ENCODE data around the gene ABR.

Gene ABR

DNA sequence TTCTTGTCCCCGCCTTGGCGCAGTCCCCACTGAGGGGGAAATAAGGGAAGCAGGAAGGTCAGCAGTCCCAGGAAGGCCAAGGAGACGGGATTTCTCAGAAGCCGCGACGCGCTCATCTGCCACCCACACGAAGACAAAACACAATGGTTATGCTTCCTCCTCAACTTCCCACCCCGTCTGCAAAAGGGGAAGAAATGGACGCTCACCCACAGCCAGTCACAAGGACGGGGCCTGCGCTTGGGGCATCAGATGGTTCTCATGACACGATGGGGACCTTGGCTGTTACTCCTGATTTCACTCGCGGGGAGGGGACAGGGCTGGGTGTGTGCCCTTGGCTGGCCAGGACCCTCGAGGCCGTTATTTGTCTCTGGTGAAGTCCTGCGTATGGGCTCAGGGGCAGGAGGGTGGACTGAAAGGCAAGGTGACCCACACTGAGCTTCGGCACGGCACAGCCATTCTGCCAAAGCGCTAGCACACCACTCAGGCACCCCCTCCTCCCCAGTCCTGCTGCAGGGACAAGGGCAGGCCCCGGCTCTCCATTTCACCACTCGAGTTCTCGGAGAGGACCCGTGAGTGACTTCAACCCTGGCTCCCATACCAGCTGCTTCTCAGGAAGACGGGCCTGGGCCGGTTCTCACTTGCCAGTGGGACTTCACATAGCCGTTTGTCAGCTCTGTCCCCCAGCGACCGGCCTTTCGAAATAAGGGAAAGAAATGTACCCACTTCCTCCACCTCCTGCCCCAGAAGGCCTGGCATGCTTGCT lies 84.5 kb downstream of the ABR start:
- Histone ChIP-seq H3K27me3 (replicated peaks; ENCODE audit: control insufficient read depth, insufficient read depth, low read length) (no peaks in the 10 kb centered on the region), H3K9me3 (ENCODE audit: control insufficient read depth, low read length) (no peaks in the 10 kb centered on the region), H3K36me3 (ENCODE audit: control insufficient read depth, insufficient read depth, low read length, severe bottlenecking) (peaks cover 35% of the 10 kb centered on the region), H3K4me3 (ENCODE audit: low read length) (no peak overlapping the region), H3K9ac (ENCODE audit: low read length) (no peak overlapping the region), H3K4me1 (ENCODE audit: control insufficient read depth, insufficient read depth, low read length) (peaks cover 17% of the 10 kb centered on the region)
- DNase-seq (ENCODE audit: low read depth) = no peak

DNA sequence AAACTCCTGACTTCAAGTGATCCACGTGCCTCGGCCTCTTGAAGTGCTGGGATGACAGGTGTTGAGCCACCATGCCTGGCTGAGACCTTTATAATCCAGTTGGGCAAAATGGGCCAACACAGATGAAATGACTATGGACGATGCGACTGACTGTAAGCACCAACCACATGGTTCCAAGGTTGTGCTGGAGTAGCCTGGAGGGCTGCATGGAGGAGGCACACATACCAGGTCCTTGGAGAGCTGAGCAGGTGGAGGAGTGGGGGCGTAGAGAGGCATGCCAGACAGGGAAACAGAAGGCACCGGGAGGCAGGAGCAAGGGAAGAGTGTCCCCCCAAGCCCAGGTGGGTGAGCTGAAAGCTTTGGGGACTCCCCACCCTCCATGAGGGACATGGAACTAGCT lies 85.2 kb downstream of the ABR start:
- no peaks in the 10 kb centered on the region for H3K27me3 ChIP-seq (replicated peaks; ENCODE audit: control insufficient read depth, insufficient read depth, low read length)
- H3K4me1 ChIP-seq (ENCODE audit: control insufficient read depth, insufficient read depth, low read length) = peaks cover 22% of the 10 kb centered on the region
- H3K36me3 ChIP-seq (ENCODE audit: control insufficient read depth, insufficient read depth, low read length, severe bottlenecking) = peaks cover 35% of the 10 kb centered on the region
- no peak for DNase-seq (ENCODE audit: low read depth)
- H3K4me3 ChIP-seq (ENCODE audit: low read length) = no peak overlapping the region
- H3K9ac ChIP-seq (ENCODE audit: low read length) = no peak overlapping the region
- H3K9me3 ChIP-seq (ENCODE audit: control insufficient read depth, low read length) = no peaks in the 10 kb centered on the region

DNA sequence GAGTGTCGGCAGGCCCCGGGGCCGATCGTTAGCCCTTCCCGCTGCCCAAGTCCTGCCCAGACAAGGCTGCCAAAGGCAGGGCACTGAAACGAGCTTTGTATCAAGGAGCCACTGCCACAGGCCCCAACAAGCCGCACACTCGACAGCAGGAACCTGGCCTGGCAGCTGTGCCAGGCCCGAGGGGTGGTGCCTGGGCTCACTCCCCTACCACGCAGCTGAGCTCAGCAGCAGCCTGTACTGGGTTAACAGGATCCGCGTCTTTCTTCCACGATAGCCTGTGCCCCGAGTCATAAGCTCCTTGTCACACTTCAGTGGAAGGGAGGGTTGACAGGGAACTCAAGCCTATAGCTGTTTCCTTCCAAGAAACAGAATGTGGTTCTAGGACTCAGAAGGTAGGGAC lies 87.9 kb downstream of the ABR start:
- no peak overlapping the region for H3K9ac ChIP-seq (ENCODE audit: low read length)
- H3K4me1 ChIP-seq (ENCODE audit: control insufficient read depth, insufficient read depth, low read length) = peaks cover 13% of the 10 kb centered on the region
- no peaks in the 10 kb centered on the region for H3K27me3 ChIP-seq (replicated peaks; ENCODE audit: control insufficient read depth, insufficient read depth, low read length)
- H3K9me3 ChIP-seq (ENCODE audit: control insufficient read depth, low read length) = no peaks in the 10 kb centered on the region
- no peak overlapping the region for H3K4me3 ChIP-seq (ENCODE audit: low read length)
- DNase-seq (ENCODE audit: low read depth) = no peak
- peaks cover 37% of the 10 kb centered on the region for H3K36me3 ChIP-seq (ENCODE audit: control insufficient read depth, insufficient read depth, low read length, severe bottlenecking)

DNA sequence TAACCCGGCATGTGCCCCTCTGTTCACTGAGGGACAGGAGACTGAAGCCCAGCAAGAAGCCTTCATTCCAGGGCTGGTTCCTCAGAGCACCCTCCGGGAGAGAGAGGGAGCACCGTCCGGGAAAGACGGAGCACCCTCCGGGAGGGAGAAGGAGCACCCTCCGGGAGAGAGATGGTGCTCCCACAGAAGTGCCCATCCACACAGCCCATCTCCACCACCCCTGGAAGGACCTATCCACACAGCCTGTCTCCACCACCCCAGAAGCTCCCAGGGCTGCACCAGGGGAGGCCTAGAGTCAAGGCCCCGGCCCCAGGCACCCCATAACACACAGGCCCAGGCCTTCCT lies 88.6 kb downstream of the ABR start:
- Histone ChIP-seq H3K4me3 (ENCODE audit: low read length) (no peak overlapping the region), H3K36me3 (ENCODE audit: control insufficient read depth, insufficient read depth, low read length, severe bottlenecking) (peaks cover 37% of the 10 kb centered on the region), H3K9me3 (ENCODE audit: control insufficient read depth, low read length) (no peaks in the 10 kb centered on the region), H3K27me3 (replicated peaks; ENCODE audit: control insufficient read depth, insufficient read depth, low read length) (no peaks in the 10 kb centered on the region), H3K9ac (ENCODE audit: low read length) (no peak overlapping the region), H3K4me1 (ENCODE audit: control insufficient read depth, insufficient read depth, low read length) (peaks cover 13% of the 10 kb centered on the region)
- no peak for DNase-seq (ENCODE audit: low read depth)

DNA sequence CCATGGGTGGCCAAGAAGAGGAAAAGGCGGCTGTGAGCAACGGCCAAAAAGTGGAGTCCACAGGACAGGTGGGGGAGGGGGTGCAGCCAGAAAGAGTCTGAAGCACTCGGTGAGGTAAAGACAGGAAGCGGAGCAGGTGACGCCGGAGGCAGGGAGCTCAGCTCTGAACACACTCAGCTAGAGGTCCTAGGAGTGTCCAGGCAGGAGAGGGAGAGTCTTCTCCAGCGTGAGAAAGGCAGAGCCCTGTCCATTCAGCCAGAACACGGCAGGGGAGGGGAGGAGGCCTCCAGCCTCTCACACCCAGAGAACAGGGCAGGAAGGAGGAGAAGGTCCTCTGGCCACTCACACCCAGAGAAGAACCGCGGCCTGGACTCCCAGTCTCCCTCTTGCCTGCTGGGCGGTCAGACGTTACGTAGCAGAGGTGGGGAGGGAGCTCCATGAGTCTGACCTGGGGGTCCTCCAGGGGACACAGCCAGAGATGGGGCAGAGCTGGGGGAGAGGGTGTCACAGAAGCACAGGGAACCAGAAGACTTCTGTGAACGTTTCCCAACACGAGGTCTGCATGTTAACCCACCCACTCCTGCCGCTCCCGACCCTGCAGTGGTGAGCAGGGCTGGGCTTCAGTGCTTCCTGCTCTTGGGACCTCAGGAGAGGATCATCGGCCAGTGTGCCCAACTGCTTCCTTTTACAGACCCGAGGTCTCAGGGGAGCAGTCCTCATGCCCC lies 89.2 kb downstream of the ABR start:
- Histone ChIP-seq H3K27me3 (replicated peaks; ENCODE audit: control insufficient read depth, insufficient read depth, low read length) (no peaks in the 10 kb centered on the region), H3K36me3 (ENCODE audit: control insufficient read depth, insufficient read depth, low read length, severe bottlenecking) (peaks cover 39% of the 10 kb centered on the region), H3K4me1 (ENCODE audit: control insufficient read depth, insufficient read depth, low read length) (peaks cover 13% of the 10 kb centered on the region), H3K9ac (ENCODE audit: low read length) (no peak overlapping the region), H3K4me3 (ENCODE audit: low read length) (no peak overlapping the region), H3K9me3 (ENCODE audit: control insufficient read depth, low read length) (no peaks in the 10 kb centered on the region)
- DNase-seq (ENCODE audit: low read depth) = no peak

DNA sequence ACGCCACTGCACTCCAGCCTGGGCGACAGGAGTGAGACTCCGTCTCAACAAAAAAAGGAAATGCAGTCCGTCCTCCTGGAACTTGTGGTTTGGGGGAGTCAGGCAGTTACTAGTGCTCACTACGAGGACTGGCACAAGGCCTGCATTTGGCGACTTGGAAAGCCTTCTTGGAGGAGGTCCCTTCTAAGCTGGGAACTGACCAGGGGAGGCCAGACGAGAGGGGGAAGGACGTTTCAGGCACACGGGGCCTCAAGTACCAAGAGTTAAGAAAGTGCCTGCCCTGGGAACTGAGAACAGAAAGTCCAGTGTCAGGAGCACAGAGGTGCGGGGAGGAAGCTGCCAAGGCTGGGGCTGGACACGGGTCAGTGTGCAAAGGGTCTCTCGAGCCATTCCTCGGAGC lies 89.9 kb downstream of the ABR start:
- Histone ChIP-seq H3K36me3 (ENCODE audit: control insufficient read depth, insufficient read depth, low read length, severe bottlenecking) (peaks cover 38% of the 10 kb centered on the region), H3K27me3 (replicated peaks; ENCODE audit: control insufficient read depth, insufficient read depth, low read length) (no peaks in the 10 kb centered on the region), H3K9ac (ENCODE audit: low read length) (no peak overlapping the region), H3K9me3 (ENCODE audit: control insufficient read depth, low read length) (no peaks in the 10 kb centered on the region), H3K4me1 (ENCODE audit: control insufficient read depth, insufficient read depth, low read length) (peaks cover 11% of the 10 kb centered on the region), H3K4me3 (ENCODE audit: low read length) (no peak overlapping the region)
- no peak for DNase-seq (ENCODE audit: low read depth)

DNA sequence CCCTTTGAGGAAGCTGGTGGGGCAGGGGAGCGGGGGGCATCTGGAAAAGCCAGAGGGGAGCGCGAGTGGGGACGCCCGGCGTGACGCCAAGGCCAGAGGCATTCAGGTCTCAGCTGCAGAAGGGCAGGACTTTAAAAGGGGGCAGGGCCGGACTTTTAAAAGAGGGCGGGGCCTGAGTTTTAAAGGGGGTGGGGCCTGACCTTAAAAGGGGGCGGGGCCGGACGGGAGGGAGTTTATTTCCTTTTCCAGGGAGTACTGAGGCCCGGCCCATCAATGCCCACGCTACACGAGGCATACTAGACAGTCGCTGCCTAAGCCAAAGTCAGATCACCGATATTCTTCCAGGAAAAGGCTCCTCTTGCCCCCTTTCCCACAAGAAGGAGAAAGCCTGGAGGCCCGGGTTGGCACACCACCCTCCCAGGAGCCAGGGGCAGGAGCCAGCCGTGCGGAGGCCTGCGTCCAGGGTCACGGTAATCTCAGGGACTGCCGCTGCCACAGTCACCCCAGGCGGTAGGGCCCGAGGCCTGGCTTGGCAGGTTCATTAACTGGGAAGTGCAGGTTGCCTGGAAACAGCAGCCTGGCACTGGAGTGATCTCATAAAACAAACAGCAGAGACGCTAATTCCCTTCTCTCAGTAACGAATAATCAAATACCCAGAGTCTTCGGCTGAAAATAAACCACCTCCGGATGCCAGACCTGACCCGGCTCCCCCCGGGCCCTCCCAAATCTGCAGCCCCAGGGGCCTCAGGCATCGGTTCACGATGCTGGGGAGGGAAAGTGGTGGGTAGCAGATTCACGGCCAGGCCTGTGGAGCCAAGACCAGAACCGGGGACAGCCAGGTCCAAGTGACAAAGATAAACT lies 92.2 kb downstream of the ABR start:
- H3K9me3 ChIP-seq (ENCODE audit: control insufficient read depth, low read length) = no peaks in the 10 kb centered on the region
- peak; percentile 65 for DNase-seq (ENCODE audit: low read depth)
- H3K36me3 ChIP-seq (ENCODE audit: control insufficient read depth, insufficient read depth, low read length, severe bottlenecking) = peaks cover 34% of the 10 kb centered on the region
- no peak overlapping the region for H3K9ac ChIP-seq (ENCODE audit: low read length)
- H3K4me1 ChIP-seq (ENCODE audit: control insufficient read depth, insufficient read depth, low read length) = peaks cover 11% of the 10 kb centered on the region
- no peaks in the 10 kb centered on the region for H3K27me3 ChIP-seq (replicated peaks; ENCODE audit: control insufficient read depth, insufficient read depth, low read length)
- no peak overlapping the region for H3K4me3 ChIP-seq (ENCODE audit: low read length)

DNA sequence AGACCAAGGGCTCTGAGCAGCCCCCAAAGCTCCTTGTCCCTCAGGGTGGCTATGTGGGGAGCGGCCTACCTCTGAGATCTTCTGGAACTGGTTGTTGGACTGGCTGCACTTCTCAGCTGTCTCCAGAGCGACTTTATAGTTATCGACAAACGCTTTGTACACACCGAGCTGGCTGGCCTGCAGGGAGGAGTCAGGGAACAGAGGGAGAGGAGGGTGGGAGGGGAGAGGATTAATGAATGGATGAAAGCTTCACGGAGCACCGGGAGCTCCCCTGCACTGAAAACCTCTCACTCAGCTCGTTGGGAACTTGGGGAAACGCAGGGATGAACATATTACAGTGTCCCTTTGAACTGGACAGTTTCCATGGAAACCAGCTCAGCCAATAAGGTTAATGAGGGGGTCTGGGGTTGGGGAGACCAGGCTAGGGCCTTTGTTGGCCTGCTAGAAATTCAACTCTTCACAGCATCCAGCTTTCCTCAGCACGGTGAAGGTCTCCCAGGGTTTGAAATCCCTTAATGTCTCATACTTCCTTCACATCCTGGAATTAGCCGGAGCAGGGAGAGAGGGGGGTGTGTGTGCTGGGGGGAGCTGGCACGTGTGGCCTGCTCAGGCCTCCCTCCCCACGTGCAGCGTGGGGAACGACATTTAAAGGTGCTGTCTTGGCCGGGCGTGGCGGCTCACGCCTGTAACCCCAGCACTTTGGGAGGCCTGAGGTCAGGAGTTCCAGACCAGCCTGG lies 96.2 kb downstream of the ABR start:
- Histone ChIP-seq H3K4me3 (ENCODE audit: low read length) (no peak overlapping the region), H3K4me1 (ENCODE audit: control insufficient read depth, insufficient read depth, low read length) (peaks cover 7% of the 10 kb centered on the region), H3K27me3 (replicated peaks; ENCODE audit: control insufficient read depth, insufficient read depth, low read length) (no peaks in the 10 kb centered on the region), H3K9ac (ENCODE audit: low read length) (no peak overlapping the region), H3K36me3 (ENCODE audit: control insufficient read depth, insufficient read depth, low read length, severe bottlenecking) (peaks cover 34% of the 10 kb centered on the region), H3K9me3 (ENCODE audit: control insufficient read depth, low read length) (no peaks in the 10 kb centered on the region)
- DNase-seq (ENCODE audit: low read depth) = no peak

DNA sequence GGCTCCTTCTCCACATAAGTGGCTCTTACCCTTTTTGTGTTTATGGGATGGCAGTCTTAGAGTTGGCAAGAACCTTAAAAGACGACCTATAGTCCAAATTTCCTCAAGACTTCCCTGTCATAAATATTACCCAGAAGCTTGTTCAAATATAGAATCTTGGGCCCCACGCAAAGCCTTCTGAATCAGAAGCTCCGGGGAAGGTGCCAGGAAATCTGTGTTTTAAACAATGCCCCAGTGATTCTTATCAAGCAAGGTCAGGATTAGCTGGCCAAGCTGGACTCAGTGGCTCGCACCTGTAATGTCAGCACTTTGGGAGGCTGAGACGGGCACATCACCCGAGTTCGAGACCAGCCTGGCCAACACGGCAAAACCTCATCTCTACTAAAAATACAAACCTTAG lies 97.2 kb downstream of the ABR start:
- no peak for DNase-seq (ENCODE audit: low read depth)
- H3K27me3 ChIP-seq (replicated peaks; ENCODE audit: control insufficient read depth, insufficient read depth, low read length) = no peaks in the 10 kb centered on the region
- H3K4me3 ChIP-seq (ENCODE audit: low read length) = no peak overlapping the region
- no peaks in the 10 kb centered on the region for H3K9me3 ChIP-seq (ENCODE audit: control insufficient read depth, low read length)
- peaks cover 7% of the 10 kb centered on the region for H3K4me1 ChIP-seq (ENCODE audit: control insufficient read depth, insufficient read depth, low read length)
- H3K36me3 ChIP-seq (ENCODE audit: control insufficient read depth, insufficient read depth, low read length, severe bottlenecking) = peaks cover 35% of the 10 kb centered on the region
- H3K9ac ChIP-seq (ENCODE audit: low read length) = no peak overlapping the region

DNA sequence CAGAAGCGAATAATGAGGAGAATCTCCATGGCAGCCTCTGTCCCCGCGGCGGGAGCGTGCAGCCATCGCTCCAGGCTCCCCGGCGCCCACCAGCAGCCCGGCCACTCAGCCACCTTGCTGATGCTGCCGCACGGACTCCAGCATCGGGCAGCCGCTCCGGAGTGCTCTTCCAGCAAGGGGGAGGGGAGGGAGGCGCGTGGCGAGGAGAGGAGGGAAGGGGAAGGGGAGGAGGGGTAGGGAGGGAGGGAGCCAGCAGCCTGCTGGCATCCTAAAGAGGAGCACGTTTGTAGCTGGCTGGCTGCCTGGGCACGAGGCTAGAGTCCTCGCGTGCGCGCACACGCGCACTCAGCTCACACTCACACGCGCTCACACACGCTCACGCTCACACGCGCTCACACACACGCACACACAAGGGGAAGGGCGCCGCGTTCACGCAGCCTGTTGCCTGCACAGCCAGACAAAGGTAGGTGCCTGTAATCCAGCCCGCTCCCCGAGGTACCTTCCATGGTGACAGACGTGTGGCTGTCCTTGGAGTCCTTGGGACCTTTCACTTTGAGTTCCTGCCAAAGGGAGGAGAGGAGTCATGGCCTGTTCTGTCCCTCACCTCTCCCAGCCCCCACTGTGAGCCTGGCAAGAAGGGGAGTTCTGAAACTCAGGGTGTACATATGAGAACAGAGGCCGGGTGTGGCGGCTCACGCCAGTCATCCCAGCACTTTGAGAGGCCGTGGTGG lies 100.8 kb downstream of the ABR start:
- DNase-seq (ENCODE audit: low read depth) = no peak
- Histone ChIP-seq H3K27me3 (replicated peaks; ENCODE audit: control insufficient read depth, insufficient read depth, low read length) (no peaks in the 10 kb centered on the region), H3K4me3 (ENCODE audit: low read length) (no peak overlapping the region)

More for the DNA sequence above, 100.8 kb downstream of the ABR start:
- peaks cover 7% of the 10 kb centered on the region for H3K4me1 ChIP-seq (ENCODE audit: control insufficient read depth, insufficient read depth, low read length)
- no peak overlapping the region for H3K9ac ChIP-seq (ENCODE audit: low read length)
- no peaks in the 10 kb centered on the region for H3K9me3 ChIP-seq (ENCODE audit: control insufficient read depth, low read length)
- peaks cover 41% of the 10 kb centered on the region for H3K36me3 ChIP-seq (ENCODE audit: control insufficient read depth, insufficient read depth, low read length, severe bottlenecking)
